ENCODE measurements around the gene GPR158. TPM values are rescaled to one million over a fixed set of nuclear protein-coding genes. Genes with fewer than 3 reads are reported as not detected.
"Not testable (repeated sequence)": the region's sequence is repeated elsewhere in the genome, so short reads cannot be mapped to it uniquely, and the experiment has no call there.

GPR158 gene
- not detected for total RNA-seq

GRCh38 chr10:25174461-25175230 lies at the start of gene GPR158:
GPR158 (plus strand) TSS chr10:25175001; CDS start chr10:25175421, 420 bp downstream.
- no peak for DNase-seq

- DNase-seq: no peak
These were observed 49.6 kb upstream of the GPR158 start for GRCh38 chr10:25125201-25125611.

- DNase-seq: no peak
These were observed 45.2 kb upstream of the GPR158 start for GRCh38 chr10:25129592-25129991.

- DNase-seq: no peak
These were observed 43.9 kb upstream of the GPR158 start for GRCh38 chr10:25130906-25131305.

- no peak for DNase-seq
These were observed 32.5 kb upstream of the GPR158 start for GRCh38 chr10:25142116-25142864.

GRCh38 chr10:25157650-25158049 lies 17.2 kb upstream of the GPR158 start:
- DNase-seq: no peak

GRCh38 chr10:25159591-25159990 lies 15.2 kb upstream of the GPR158 start:
- DNase-seq: no peak

GRCh38 chr10:25162391-25162790 lies 12.4 kb upstream of the GPR158 start:
- DNase-seq: no peak

GRCh38 chr10:25163464-25163863 lies 11.3 kb upstream of the GPR158 start:
- not testable (repeated sequence) for DNase-seq

- DNase-seq: no peak
These were observed 5.1 kb upstream of the GPR158 start for GRCh38 chr10:25169740-25170139.

- no peak for DNase-seq
These were observed 4.2 kb upstream of the GPR158 start for GRCh38 chr10:25170627-25171026.

GRCh38 chr10:25175527-25176420 lies 973 bp downstream of the GPR158 start:
- no peak for DNase-seq

- no peak for DNase-seq
These were observed 1.7 kb downstream of the GPR158 start for GRCh38 chr10:25176421-25176968.

GRCh38 chr10:25177093-25177753 lies 2.4 kb downstream of the GPR158 start:
- no peak for DNase-seq

GRCh38 chr10:25177754-25178135 lies 2.9 kb downstream of the GPR158 start:
- no peak for DNase-seq

GRCh38 chr10:25178411-25178810 lies 3.6 kb downstream of the GPR158 start:
- DNase-seq: no peak

GRCh38 chr10:25180801-25181200 lies 6.0 kb downstream of the GPR158 start:
- no peak for DNase-seq

- no peak for DNase-seq
These were observed 7.8 kb downstream of the GPR158 start for GRCh38 chr10:25182636-25183035.

GRCh38 chr10:25191162-25191895 lies 16.5 kb downstream of the GPR158 start:
- DNase-seq: no peak

- no peak for DNase-seq
These were observed 23.4 kb downstream of the GPR158 start for GRCh38 chr10:25198151-25198550.

GRCh38 chr10:25206693-25207414 lies 32.1 kb downstream of the GPR158 start:
- no peak for DNase-seq

Data from effector CD4-positive, alpha-beta T cell (primary cell).